ENCODE results near the gene HDAC4. TPM values are rescaled to one million over a fixed set of nuclear protein-coding genes. Genes with fewer than 3 reads are reported as not detected.
A peak's percentile ranks its signal among the peaks of the same experiment; 100 is the strongest.

The HDAC4 gene
- total and polyA plus RNA-seq, 9 of the 15 experiments (the other 6 are each of a cell fraction or from before 2014, with no cell fraction given), result 0.11 to 20.2 (median 4.0) TPM

DNA sequence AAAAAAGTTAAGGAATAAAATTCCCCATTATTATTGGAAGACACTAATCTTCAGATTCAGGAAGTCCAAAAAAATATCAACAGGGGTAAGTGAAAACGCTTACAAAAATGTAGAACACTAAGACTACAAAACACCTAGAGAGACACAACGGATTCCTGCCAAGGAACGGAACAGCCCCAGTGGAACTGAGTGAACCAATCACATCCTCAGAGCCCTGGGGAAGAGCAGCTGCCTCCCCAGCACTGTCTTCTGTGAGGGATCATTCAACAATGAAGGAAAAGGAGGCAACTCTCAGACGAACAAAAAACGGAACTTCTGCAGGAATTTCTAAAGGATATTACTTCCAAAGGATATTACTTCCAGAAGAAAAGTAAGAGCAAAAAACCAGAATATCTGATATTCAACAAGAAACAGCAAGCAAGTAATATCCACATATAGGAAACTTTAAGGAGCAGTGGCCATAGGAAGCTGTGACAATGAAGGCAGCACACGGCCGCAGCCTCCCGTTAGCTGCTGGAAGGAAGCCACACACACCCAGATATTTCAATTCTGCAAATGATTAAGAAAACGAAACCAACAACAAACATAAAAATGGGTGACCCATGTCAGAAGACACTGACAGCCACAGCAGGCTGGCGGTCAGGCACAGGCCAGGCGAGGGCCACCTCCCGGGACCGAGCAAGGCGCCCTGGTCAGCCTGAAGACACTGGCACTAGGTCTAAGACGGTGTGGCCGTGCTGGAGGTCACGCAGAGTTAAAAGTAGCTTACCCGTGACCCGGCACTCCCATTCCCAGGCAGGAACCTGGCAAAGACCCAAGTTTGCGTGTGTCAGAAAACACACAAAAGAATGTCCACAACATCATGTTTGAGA is 81.8 kb downstream of the HDAC4 start:
- in situ Hi-C loops (cut with MboI), result no loop called here
- H3K79me2 ChIP-seq (ENCODE audit: control insufficient read depth, insufficient read depth, low read length), result peaks cover 72% of the 10 kb centered on the region
- 2% methylated on average over 19 of the region's 20 CpGs for WGBS (ENCODE audit: insufficient coverage, low coverage, missing lambda C conversion rate)
- H3K9me3 ChIP-seq (replicated peaks; ENCODE audit: control insufficient read depth, insufficient read depth, low read depth, low read length), result no peaks in the 10 kb centered on the region
- H3K36me3 ChIP-seq (ENCODE audit: control insufficient read depth, insufficient read depth, low read length), result peaks cover 4% of the 10 kb centered on the region; the same call in 1 of the 3 replicates
- H3K9ac ChIP-seq (ENCODE audit: insufficient read depth in 1 of 2, low read depth in 2 of 2, low read length in 2 of 2), result peak overlapping the region; percentile 71 to 87
- peak; percentile 70 for ATAC-seq
- peaks cover 27% of the 10 kb centered on the region in 2 experiments; a peak in 4 of 5 replicates for H3K4me1 ChIP-seq (replicated peaks in 1 of 2; ENCODE audit: control insufficient read depth in 2 of 2, insufficient read depth in 2 of 2, low read length in 2 of 2)
- no peaks in the 10 kb centered on the region for H3K27me3 ChIP-seq (ENCODE audit: control insufficient read depth in 2 of 2, insufficient read depth in 2 of 2, low read length in 2 of 2)
- no TSS peak for BruUV-seq (replicated peaks)
- peak overlapping the region; percentile 12; the same call in 1 of the 2 replicates for H3K4me3 ChIP-seq
- peak overlapping the region; percentile 79 for H3K27ac ChIP-seq (ENCODE audit: extremely low read depth, low read depth, low read length)
- intact Hi-C loops (cut with micrococcal nuclease), result no loop called here
- ChIA-PET CTCF (ENCODE audit: low intra/inter-chr PET ratio) (no interaction called here), POLR2A (interaction anchor here (0.8 to 1.3 kb wide), 2 partner anchors 18 to 77 kb away, joined by 3 read pairs; no protein-coding TSS in a partner anchor)
- peak; percentile 51 to 76 (median 58) for DNase-seq (ENCODE audit: extremely low read depth in 1 of 4, low spot score in 3 of 4)
- FAIRE-seq, result peak; percentile 58
- no peaks in the 10 kb centered on the region for H4K20me1 ChIP-seq (replicated peaks; ENCODE audit: control insufficient read depth, insufficient read depth, low read length)
- H3K9me1 ChIP-seq (ENCODE audit: control insufficient read depth, insufficient read depth, low read length), result no peaks in the 10 kb centered on the region
- H3K4me2 ChIP-seq (ENCODE audit: insufficient read depth, low read length), result peak overlapping the region; percentile 74
- peak overlapping the region; percentile 37 for H2AFZ ChIP-seq (ENCODE audit: low read depth, low read length)
- TF ChIP-seq, protein P1, sequence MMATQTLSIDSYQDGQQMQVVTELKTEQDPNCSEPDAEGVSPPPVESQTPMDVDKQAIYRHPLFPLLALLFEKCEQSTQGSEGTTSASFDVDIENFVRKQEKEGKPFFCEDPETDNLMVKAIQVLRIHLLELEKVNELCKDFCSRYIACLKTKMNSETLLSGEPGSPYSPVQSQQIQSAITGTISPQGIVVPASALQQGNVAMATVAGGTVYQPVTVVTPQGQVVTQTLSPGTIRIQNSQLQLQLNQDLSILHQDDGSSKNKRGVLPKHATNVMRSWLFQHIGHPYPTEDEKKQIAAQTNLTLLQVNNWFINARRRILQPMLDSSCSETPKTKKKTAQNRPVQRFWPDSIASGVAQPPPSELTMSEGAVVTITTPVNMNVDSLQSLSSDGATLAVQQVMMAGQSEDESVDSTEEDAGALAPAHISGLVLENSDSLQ (IDR thresholded peaks at IDR 0.05), result peak; percentile 16; the same call in 1 of the 2 replicates
- TF ChIP-seq GABPB2 (CRISPR knock-in tag; conservative IDR thresholded peaks at IDR 0.05) (no peak), CC2D1A (IDR thresholded peaks at IDR 0.05) (no peak), CTBP1 (IDR thresholded peaks at IDR 0.05; ENCODE audit: borderline replicate concordance) (0 out of 2 replicates have a peak, but pooled peaks have one; percentile 21), NFIC (IDR thresholded peaks at IDR 0.05) (peak; percentile 82), ATF7 (IDR thresholded peaks at IDR 0.05) (peak; percentile 28; the same call in 1 of the 2 replicates), GABPA (tag; conservative IDR thresholded peaks at IDR 0.05; ENCODE audit: low read depth) (0 out of 2 replicates have a peak, but pooled peaks have one; percentile 3), CXXC5 (CRISPR knock-in tag; IDR thresholded peaks at IDR 0.05) (peak; percentile 23; the same call in 1 of the 2 replicates), ZNF311 (CRISPR knock-in tag; IDR thresholded peaks at IDR 0.05) (no peak), YY1 (IDR thresholded peaks at IDR 0.05; ENCODE audit: borderline replicate concordance in 1 of 3, control insufficient read depth in 1 of 3, extremely low read depth in 1 of 3, insufficient read depth in 3 of 3, insufficient read length in 1 of 3, insufficient replicate concordance in 2 of 3, low read depth in 1 of 3, low read length in 2 of 3) (peak in 1 of 3 experiments; percentile 5), ZNF589 (CRISPR knock-in tag; IDR thresholded peaks at IDR 0.05; ENCODE audit: low read depth) (0 out of 2 replicates have a peak, but pooled peaks have one; percentile 37)
- TF ChIP-seq, protein P2, sequence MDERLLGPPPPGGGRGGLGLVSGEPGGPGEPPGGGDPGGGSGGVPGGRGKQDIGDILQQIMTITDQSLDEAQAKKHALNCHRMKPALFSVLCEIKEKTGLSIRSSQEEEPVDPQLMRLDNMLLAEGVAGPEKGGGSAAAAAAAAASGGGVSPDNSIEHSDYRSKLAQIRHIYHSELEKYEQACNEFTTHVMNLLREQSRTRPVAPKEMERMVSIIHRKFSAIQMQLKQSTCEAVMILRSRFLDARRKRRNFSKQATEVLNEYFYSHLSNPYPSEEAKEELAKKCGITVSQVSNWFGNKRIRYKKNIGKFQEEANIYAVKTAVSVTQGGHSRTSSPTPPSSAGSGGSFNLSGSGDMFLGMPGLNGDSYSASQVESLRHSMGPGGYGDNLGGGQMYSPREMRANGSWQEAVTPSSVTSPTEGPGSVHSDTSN (CRISPR knock-in tag; IDR thresholded peaks at IDR 0.05; ENCODE audit: low read depth), result no peak
- TF ChIP-seq, protein P2 (tag; conservative IDR thresholded peaks at IDR 0.05; ENCODE audit: low read depth), result no peak
- TF ChIP-seq, protein P3, sequence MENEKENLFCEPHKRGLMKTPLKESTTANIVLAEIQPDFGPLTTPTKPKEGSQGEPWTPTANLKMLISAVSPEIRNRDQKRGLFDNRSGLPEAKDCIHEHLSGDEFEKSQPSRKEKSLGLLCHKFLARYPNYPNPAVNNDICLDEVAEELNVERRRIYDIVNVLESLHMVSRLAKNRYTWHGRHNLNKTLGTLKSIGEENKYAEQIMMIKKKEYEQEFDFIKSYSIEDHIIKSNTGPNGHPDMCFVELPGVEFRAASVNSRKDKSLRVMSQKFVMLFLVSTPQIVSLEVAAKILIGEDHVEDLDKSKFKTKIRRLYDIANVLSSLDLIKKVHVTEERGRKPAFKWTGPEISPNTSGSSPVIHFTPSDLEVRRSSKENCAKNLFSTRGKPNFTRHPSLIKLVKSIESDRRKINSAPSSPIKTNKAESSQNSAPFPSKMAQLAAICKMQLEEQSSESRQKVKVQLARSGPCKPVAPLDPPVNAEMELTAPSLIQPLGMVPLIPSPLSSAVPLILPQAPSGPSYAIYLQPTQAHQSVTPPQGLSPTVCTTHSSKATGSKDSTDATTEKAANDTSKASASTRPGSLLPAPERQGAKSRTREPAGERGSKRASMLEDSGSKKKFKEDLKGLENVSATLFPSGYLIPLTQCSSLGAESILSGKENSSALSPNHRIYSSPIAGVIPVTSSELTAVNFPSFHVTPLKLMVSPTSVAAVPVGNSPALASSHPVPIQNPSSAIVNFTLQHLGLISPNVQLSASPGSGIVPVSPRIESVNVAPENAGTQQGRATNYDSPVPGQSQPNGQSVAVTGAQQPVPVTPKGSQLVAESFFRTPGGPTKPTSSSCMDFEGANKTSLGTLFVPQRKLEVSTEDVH (IDR thresholded peaks at IDR 0.05; ENCODE audit: low read depth, partially characterized antibody), result no peak
